OCI-LY1 (cell line): ENCODE measurements around the gene CDH8.

Experiments
- CTCF ChIP-seq: fragments of 200-600 bp; sonication (generic), shearing (Covaris generic); IDR thresholded peaks from 2 replicates; pipeline ENCODE4 v1.5.1; 2017; ENCODE audit warnings: mild to moderate bottlenecking, antibody characterized with exemption, low read length, moderate library complexity, mixed read lengths
- EZH2 ChIP-seq: fragments of 200-600 bp; sonication (generic), shearing (Covaris generic); IDR thresholded peaks from 2 replicates; pipeline ENCODE4 v1.8.0; 2017; ENCODE audit warnings: borderline replicate concordance, mixed run types, mild to moderate bottlenecking, antibody characterized with exemption, low read length, moderate library complexity, mixed read lengths

- no peak for TF ChIP-seq CTCF
- TF ChIP-seq EZH2 = no peak
Observed at GRCh38 chr16:61713787-61714186, 322.5 kb downstream of the CDH8 start.
